Esophagus squamous epithelium (tissue), 5 donors: ENCODE data around the gene SHISA3. TPM values are rescaled to one million over a fixed set of nuclear protein-coding genes. Genes with fewer than 3 reads are reported as not detected.

Experiments used
- DNase-seq: peaks from one replicate; lab custom pipeline; 2025; lab: John Stamatoyannopoulos, UW
- H3K27ac ChIP-seq, 4 donors: fragments of 200-600 bp; sonication (generic); one replicate each; pipeline ENCODE4 v1.5.1; 2016 to 2019; ENCODE audit warnings: mild to moderate bottlenecking in 1 of 4
- H3K27me3 ChIP-seq, 4 donors: fragments of 200-600 bp; sonication (generic); 1 replicate in 3 of 4; 2 replicates in 1 of 4; pipeline versions ENCODE4 v1.5.1 to v1.6.0; 2017 to 2021; ENCODE audit warnings: antibody characterized with exemption in 1 of 4
- H3K36me3 ChIP-seq, 3 donors: fragments of 200-600 bp; sonication (generic); one replicate each; pipeline ENCODE4 v1.5.1; 2016 to 2019
- H3K4me1 ChIP-seq, 3 donors: fragments of 200-600 bp; sonication (generic); one replicate each; pipeline ENCODE4 v1.5.1; 2017 to 2019
- H3K4me3 ChIP-seq, 4 donors: fragments of 200-600 bp; sonication (generic); 1 replicate in 3 of 4; 2 replicates in 1 of 4; pipeline ENCODE4 v1.5.1; 2016 to 2019; ENCODE audit warnings: mild to moderate bottlenecking in 2 of 4, moderate library complexity in 1 of 4
- H3K9me3 ChIP-seq, 3 donors: fragments of 200-600 bp; sonication (generic); one replicate each; pipeline ENCODE4 v1.5.1; 2016 to 2019
- CTCF ChIP-seq, 6 experiments: fragments of 450-650 bp in 4 of 6; fragments of 200-600 bp in 2 of 6; sonication (generic) in 2 of 6; IDR thresholded peaks; one replicate each; pipeline ENCODE4 v1.5.1; 2016 to 2019; ENCODE audit warnings: antibody characterized with exemption in 6 of 6, mild to moderate bottlenecking in 4 of 6, moderate library complexity in 4 of 6
- POLR2A ChIP-seq, 4 donors: fragments of 450-650 bp; IDR thresholded peaks; one replicate each; pipeline ENCODE4 v1.6.1; 2017; ENCODE audit warnings: antibody characterized with exemption in 4 of 4, mild to moderate bottlenecking in 4 of 4, moderate library complexity in 3 of 4
- WGBS, 2 donors: methylation state at CpG; one replicate each; pipeline ENCODE4 v1.1.5; 2018; 5-methylcytosine and 5-hydroxymethylcytosine counted together
- intact Hi-C: fragments of 100-400 bp; cut with DNase I; formaldehyde crosslinking; loops from one replicate; pipeline ENCODE4 v1.15.0; 2022
- total RNA-seq, 4 donors: library from RNA; depleted of rRNA; stranded (reverse); fragments of >200 nt; gene quantifications; one replicate each; pipeline ENCODE4 v1.1.0, GENCODE V29; 2016
- donor health status: DM: yes; HTN: yes; CAD: no.

Gene SHISA3
- 1 to 10 TPM in 1 of 4 donors, under 1 TPM in 2, not detected in 1; 0.18 to 1.5 (median 0.64) TPM for total RNA-seq

- no peaks in the 10 kb centered on the region for H3K36me3 ChIP-seq
- peak within 1 kb of the TSS in 2 of 4 donors; percentile 18 to 39 for H3K27ac ChIP-seq
- intact Hi-C loops, result no loop called here
- peaks cover 18 to 30% (median 24%) of the 10 kb centered on the region in 3 donors for H3K4me1 ChIP-seq
- TF ChIP-seq CTCF (IDR thresholded peaks at IDR 0.05) (no peak), POLR2A (IDR thresholded peaks at IDR 0.05) (no peak)
- DNase-seq, result no peak
- H3K27me3 ChIP-seq, result peaks cover 15 to 78% (median 24%) of the 10 kb centered on the region in 4 donors
- H3K9me3 ChIP-seq, result no peaks in the 10 kb centered on the region
- 15 to 24% methylated on average over 26 to 30 of the region's 61 CpGs for WGBS, 2 donors
- H3K4me3 ChIP-seq, result peak within 1 kb of the TSS; percentile 24 to 71 (median 45)
Measured at GRCh38 chr4:42396752-42397634, at the start of gene SHISA3. Gene SHISA3 (plus strand): TSS chr4:42397488. CDS start chr4:42398057, 569 bp downstream.

GRCh38 chr4:42348247-42348646 lies 49.0 kb upstream of the SHISA3 start:
- H3K4me1 ChIP-seq, result no peaks in the 10 kb centered on the region
- WGBS, 2 donors, result 60 to 76% methylated on average over 2 of the region's 2 CpGs
- H3K27ac ChIP-seq, result no peak overlapping the region
- H3K4me3 ChIP-seq, result no peak overlapping the region
- H3K27me3 ChIP-seq, result no peaks in the 10 kb centered on the region
- TF ChIP-seq POLR2A (IDR thresholded peaks at IDR 0.05) (no peak), CTCF (IDR thresholded peaks at IDR 0.05) (no peak)
- no peaks in the 10 kb centered on the region for H3K9me3 ChIP-seq
- intact Hi-C loops, result no loop called here
- no peaks in the 10 kb centered on the region for H3K36me3 ChIP-seq
- no peak for DNase-seq

- Histone ChIP-seq H3K27me3 (no peaks in the 10 kb centered on the region), H3K9me3 (no peaks in the 10 kb centered on the region), H3K36me3 (no peaks in the 10 kb centered on the region), H3K27ac (no peak overlapping the region), H3K4me1 (no peaks in the 10 kb centered on the region), H3K4me3 (no peak overlapping the region)
- TF ChIP-seq CTCF (IDR thresholded peaks at IDR 0.05), result no peak
- TF ChIP-seq POLR2A (IDR thresholded peaks at IDR 0.05), result no peak
- WGBS, 2 donors, result 62 to 79% methylated on average over 5 of the region's 5 CpGs
- intact Hi-C loops, result no loop called here
- no peak for DNase-seq
Measured at GRCh38 chr4:42348692-42349091, 48.6 kb upstream of the SHISA3 start.

GRCh38 chr4:42350611-42351182 lies 46.6 kb upstream of the SHISA3 start:
- Histone ChIP-seq H3K27me3 (peaks cover 0 to 1% (median 0%) of the 10 kb centered on the region in 4 donors), H3K9me3 (no peaks in the 10 kb centered on the region), H3K4me1 (no peaks in the 10 kb centered on the region), H3K27ac (no peak overlapping the region), H3K4me3 (no peak overlapping the region), H3K36me3 (no peaks in the 10 kb centered on the region)
- no peak for TF ChIP-seq POLR2A (IDR thresholded peaks at IDR 0.05)
- no peak for TF ChIP-seq CTCF (IDR thresholded peaks at IDR 0.05)
- WGBS, 2 donors, result 92 to 94% methylated on average over 4 of the region's 4 CpGs
- DNase-seq, result no peak
- intact Hi-C loops, result no loop called here

GRCh38 chr4:42352049-42352448 lies 45.2 kb upstream of the SHISA3 start:
- no peak overlapping the region for H3K27ac ChIP-seq
- no peak overlapping the region for H3K4me3 ChIP-seq
- H3K9me3 ChIP-seq, result no peaks in the 10 kb centered on the region
- peaks cover 0 to 4% (median 0%) of the 10 kb centered on the region in 4 donors for H3K27me3 ChIP-seq
- DNase-seq, result no peak
- H3K36me3 ChIP-seq, result no peaks in the 10 kb centered on the region
- no peaks in the 10 kb centered on the region for H3K4me1 ChIP-seq
- intact Hi-C loops, result no loop called here
- WGBS, 2 donors, result 69 to 82% methylated on average over 3 of the region's 3 CpGs
- TF ChIP-seq POLR2A (IDR thresholded peaks at IDR 0.05) (no peak), CTCF (IDR thresholded peaks at IDR 0.05) (no peak)
